ENCODE measurements around the gene POLR2E.

Gene POLR2E

DNA sequence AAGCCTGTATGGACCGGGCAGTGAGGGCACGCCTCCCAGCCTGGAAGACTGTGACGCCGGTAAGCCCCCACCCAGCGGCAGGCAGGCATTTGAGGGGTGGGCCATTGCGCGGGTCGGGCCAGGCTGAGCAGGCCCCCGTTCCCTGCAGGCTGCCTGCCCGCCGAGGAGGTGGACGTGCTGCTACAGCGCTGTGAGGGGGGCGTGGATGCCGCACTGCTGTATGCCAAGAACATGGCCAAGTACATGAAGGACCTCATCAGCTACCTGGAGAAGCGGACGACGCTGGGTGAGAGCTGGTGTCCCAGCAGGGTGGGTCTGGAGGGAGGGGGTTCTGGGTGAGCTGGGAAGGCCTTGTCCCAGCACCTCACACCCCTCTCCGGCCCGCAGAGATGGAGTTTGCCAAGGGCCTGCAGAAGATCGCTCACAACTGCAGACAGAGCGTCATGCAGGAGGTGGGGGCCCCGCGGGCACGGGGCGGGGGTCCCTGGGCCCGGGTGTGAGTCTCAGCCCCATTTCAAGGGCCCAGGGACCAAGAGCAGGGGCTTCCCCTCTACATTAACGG is 21.1 kb downstream of the POLR2E start:
- peak overlapping the region; percentile 70 for H3K4me2 ChIP-seq (ENCODE audit: low read length)
- H3K4me3 ChIP-seq (ENCODE audit: low read length) = peak overlapping the region; percentile 65
- peak overlapping the region; percentile 64 for H3K27ac ChIP-seq (ENCODE audit: low read depth, low read length)
- H3K9me3 ChIP-seq (ENCODE audit: control insufficient read depth, insufficient read depth, low read length) = no peaks in the 10 kb centered on the region
- H3K9me2 ChIP-seq (replicated peaks; ENCODE audit: control insufficient read depth, low read length) = no peaks in the 10 kb centered on the region
- H3K79me2 ChIP-seq (ENCODE audit: control insufficient read depth, low read length) = peaks cover 63% of the 10 kb centered on the region
- peaks cover 28% of the 10 kb centered on the region for H3F3A ChIP-seq (ENCODE audit: control insufficient read depth, insufficient read depth)
- no peaks in the 10 kb centered on the region for H3K27me3 ChIP-seq (ENCODE audit: control insufficient read depth, low read length)
- TF ChIP-seq EZH2phosphoT487 (IDR thresholded peaks at IDR 0.05; ENCODE audit: borderline replicate concordance, low read length) = no peak
- TF ChIP-seq, protein P1, sequence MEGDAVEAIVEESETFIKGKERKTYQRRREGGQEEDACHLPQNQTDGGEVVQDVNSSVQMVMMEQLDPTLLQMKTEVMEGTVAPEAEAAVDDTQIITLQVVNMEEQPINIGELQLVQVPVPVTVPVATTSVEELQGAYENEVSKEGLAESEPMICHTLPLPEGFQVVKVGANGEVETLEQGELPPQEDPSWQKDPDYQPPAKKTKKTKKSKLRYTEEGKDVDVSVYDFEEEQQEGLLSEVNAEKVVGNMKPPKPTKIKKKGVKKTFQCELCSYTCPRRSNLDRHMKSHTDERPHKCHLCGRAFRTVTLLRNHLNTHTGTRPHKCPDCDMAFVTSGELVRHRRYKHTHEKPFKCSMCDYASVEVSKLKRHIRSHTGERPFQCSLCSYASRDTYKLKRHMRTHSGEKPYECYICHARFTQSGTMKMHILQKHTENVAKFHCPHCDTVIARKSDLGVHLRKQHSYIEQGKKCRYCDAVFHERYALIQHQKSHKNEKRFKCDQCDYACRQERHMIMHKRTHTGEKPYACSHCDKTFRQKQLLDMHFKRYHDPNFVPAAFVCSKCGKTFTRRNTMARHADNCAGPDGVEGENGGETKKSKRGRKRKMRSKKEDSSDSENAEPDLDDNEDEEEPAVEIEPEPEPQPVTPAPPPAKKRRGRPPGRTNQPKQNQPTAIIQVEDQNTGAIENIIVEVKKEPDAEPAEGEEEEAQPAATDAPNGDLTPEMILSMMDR (IDR thresholded peaks at IDR 0.05; ENCODE audit: low read depth, low read length, poor library complexity, severe bottlenecking) = no peak
- H3K36me3 ChIP-seq (ENCODE audit: control insufficient read depth, low read length) = peaks cover 60% of the 10 kb centered on the region
- H4K20me1 ChIP-seq (ENCODE audit: control insufficient read depth, insufficient read depth, low read depth, low read length) = no peaks in the 10 kb centered on the region
- H3K4me1 ChIP-seq (ENCODE audit: control insufficient read depth, low read length) = peaks cover 60% of the 10 kb centered on the region

DNA sequence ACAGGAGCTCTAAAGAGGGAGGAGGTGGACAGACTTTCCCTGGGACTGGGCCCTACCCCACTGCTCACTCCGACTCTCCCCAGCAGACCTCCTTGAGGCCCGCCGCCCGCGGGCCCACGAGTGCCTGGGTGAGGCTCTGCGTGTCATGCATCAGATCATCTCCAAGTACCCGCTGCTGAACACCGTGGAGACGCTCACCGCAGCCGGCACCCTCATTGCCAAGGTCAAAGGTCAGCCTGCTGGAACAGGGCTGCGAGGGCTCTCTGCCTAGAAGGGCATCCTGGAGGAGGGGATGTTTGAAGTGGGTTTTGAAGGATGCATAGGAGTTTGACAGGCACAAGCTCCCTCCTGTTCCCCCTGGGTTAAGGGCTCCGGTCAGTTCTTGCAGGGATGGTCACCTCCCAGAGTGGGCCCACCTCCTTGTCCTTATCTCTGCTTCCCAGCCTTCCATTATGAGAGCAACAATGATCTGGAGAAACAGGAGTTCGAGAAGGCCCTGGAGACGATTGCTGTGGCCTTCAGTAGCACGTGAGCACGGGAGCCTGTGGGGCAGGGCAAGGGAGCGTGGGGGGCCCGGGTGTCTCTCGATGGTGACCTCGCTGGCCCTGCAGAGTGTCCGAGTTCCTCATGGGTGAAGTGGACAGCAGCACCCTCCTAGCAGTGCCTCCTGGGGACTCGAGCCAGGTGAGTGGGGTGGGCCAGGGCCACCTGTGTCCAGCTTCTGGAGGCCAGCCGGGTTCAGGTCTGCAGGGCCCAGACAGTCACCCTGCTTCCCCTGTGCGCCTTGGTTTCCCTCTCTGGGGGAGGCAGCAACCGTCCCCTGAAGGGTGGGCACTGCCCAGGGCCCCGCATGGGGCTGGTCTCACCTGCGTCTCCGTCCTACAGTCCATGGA is 21.9 kb downstream of the POLR2E start:
- peak overlapping the region; percentile 70 for H3K4me2 ChIP-seq (ENCODE audit: low read length)
- H4K20me1 ChIP-seq (ENCODE audit: control insufficient read depth, insufficient read depth, low read depth, low read length) = no peaks in the 10 kb centered on the region
- no peak overlapping the region for H3K4me3 ChIP-seq (ENCODE audit: low read length)
- no peaks in the 10 kb centered on the region for H3K9me2 ChIP-seq (replicated peaks; ENCODE audit: control insufficient read depth, low read length)
- H3K27ac ChIP-seq (ENCODE audit: low read depth, low read length) = no peak overlapping the region
- H3K27me3 ChIP-seq (ENCODE audit: control insufficient read depth, low read length) = no peaks in the 10 kb centered on the region
- peaks cover 67% of the 10 kb centered on the region for H3K36me3 ChIP-seq (ENCODE audit: control insufficient read depth, low read length)
- no peaks in the 10 kb centered on the region for H3K9me3 ChIP-seq (ENCODE audit: control insufficient read depth, insufficient read depth, low read length)
- peaks cover 71% of the 10 kb centered on the region for H3K79me2 ChIP-seq (ENCODE audit: control insufficient read depth, low read length)
- H3F3A ChIP-seq (ENCODE audit: control insufficient read depth, insufficient read depth) = peaks cover 28% of the 10 kb centered on the region
- peaks cover 67% of the 10 kb centered on the region for H3K4me1 ChIP-seq (ENCODE audit: control insufficient read depth, low read length)
- TF ChIP-seq, protein P1 (IDR thresholded peaks at IDR 0.05; ENCODE audit: low read depth, low read length, poor library complexity, severe bottlenecking) = no peak
- no peak for TF ChIP-seq EZH2phosphoT487 (IDR thresholded peaks at IDR 0.05; ENCODE audit: borderline replicate concordance, low read length)

DNA sequence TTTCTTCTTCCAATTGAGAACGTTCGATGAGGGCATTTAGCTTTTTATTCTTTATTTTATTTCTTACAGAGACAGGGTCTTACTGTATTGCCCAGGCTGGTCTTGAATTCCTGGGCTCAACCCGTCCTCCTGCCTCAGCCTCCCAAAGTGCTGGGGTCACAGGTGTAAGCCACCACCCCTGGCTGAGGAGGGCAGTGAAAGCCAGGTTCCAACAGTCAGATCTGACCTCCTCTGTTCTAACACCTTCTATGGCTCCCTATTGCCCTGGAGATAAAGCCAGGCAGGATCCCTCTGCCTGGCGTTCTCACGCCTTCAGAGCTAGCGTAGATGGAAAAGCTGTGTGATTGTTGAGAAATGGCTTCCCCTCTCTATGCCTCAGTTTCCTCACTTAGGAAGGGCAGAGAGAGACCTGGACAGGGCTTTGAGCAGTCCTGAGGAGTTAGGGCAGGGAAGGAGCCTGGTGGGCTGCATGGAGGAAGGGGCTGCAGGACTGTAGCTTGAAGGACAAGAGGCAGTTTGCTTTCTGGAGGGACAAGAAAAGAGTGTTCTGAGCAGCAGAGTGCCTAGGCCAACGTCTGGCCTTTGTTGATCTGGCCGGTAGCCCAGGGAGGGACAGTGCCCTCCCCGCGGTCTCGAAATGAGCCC is 22.7 kb downstream of the POLR2E start:
- H3K4me2 ChIP-seq (ENCODE audit: low read length) = no peak overlapping the region
- H4K20me1 ChIP-seq (ENCODE audit: control insufficient read depth, insufficient read depth, low read depth, low read length) = no peaks in the 10 kb centered on the region
- H3K27ac ChIP-seq (ENCODE audit: low read depth, low read length) = no peak overlapping the region
- no peaks in the 10 kb centered on the region for H3K9me2 ChIP-seq (replicated peaks; ENCODE audit: control insufficient read depth, low read length)
- H3K27me3 ChIP-seq (ENCODE audit: control insufficient read depth, low read length) = no peaks in the 10 kb centered on the region
- TF ChIP-seq, protein P1 (IDR thresholded peaks at IDR 0.05; ENCODE audit: low read depth, low read length, poor library complexity, severe bottlenecking) = no peak
- TF ChIP-seq EZH2phosphoT487 (IDR thresholded peaks at IDR 0.05; ENCODE audit: borderline replicate concordance, low read length) = no peak
- H3F3A ChIP-seq (ENCODE audit: control insufficient read depth, insufficient read depth) = peaks cover 30% of the 10 kb centered on the region
- H3K79me2 ChIP-seq (ENCODE audit: control insufficient read depth, low read length) = peaks cover 74% of the 10 kb centered on the region
- H3K4me3 ChIP-seq (ENCODE audit: low read length) = no peak overlapping the region
- H3K4me1 ChIP-seq (ENCODE audit: control insufficient read depth, low read length) = peaks cover 60% of the 10 kb centered on the region
- H3K36me3 ChIP-seq (ENCODE audit: control insufficient read depth, low read length) = peaks cover 64% of the 10 kb centered on the region
- no peaks in the 10 kb centered on the region for H3K9me3 ChIP-seq (ENCODE audit: control insufficient read depth, insufficient read depth, low read length)
